WTC11 (cell line): ENCODE results near the gene ATL1.

Experiments
- CBFB ChIP-seq: sonication (generic); formaldehyde crosslinking; IDR thresholded peaks from 2 replicates; pipeline ENCODE4 v1.8.1; 2022; ENCODE audit warnings: mild to moderate bottlenecking, low read depth, missing genetic modification reagents
- CTCF ChIP-seq: fragments of 200-600 bp; IDR thresholded peaks from 2 replicates; pipeline ENCODE4 v1.8.0; 2022; ENCODE audit warnings: antibody characterized with exemption
- FOXP1 ChIP-seq: sonication (generic); formaldehyde crosslinking; IDR thresholded peaks from 2 replicates; pipeline ENCODE4 v1.8.0; 2022; ENCODE audit warnings: missing genetic modification reagents, mild to moderate bottlenecking, moderate library complexity, borderline replicate concordance
- GABPB1 ChIP-seq: sonication (generic); formaldehyde crosslinking; IDR thresholded peaks from 2 replicates; pipeline ENCODE4 v1.8.1; 2023; ENCODE audit warnings: mild to moderate bottlenecking, missing genetic modification reagents
- NR1H2 ChIP-seq: sonication (generic); formaldehyde crosslinking; IDR thresholded peaks from 2 replicates; pipeline ENCODE4 v1.9.0; 2021; ENCODE audit warnings: mild to moderate bottlenecking, moderate library complexity, missing genetic modification reagents
- SMAD4 ChIP-seq: sonication (generic); formaldehyde crosslinking; IDR thresholded peaks from 2 replicates; pipeline ENCODE4 v1.8.0; 2022; ENCODE audit warnings: mild to moderate bottlenecking, missing genetic modification reagents
- SP1 ChIP-seq: sonication (generic); formaldehyde crosslinking; conservative IDR thresholded peaks from 2 replicates; pipeline ENCODE4 v1.8.1; 2022; ENCODE audit warnings: missing genetic modification reagents
- ZNF121 ChIP-seq: sonication (generic); formaldehyde crosslinking; IDR thresholded peaks from 2 replicates; pipeline ENCODE4 v1.8.0; 2023; ENCODE audit warnings: missing genetic modification reagents

DNA sequence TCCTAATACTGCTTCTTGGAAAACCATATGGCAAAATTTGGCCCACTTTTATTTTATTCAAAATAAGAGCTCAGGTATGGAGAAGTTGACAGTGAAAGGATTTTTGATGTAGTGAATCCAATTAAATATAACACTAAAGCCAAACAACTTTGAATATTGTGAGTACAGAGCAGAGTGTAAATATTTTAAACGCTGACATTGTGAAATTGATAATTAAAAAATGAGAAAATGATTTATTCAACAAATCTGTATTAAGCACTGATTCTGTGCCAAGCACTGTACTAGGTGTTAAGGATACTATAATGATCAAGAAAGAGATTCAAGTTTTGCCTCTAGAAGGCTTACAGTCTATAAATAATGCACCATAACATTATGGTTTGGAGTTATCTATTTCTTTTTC is 50.5 kb downstream of the ATL1 start:
- TF ChIP-seq GABPB1 (CRISPR knock-in tag) (no peak), SP1 (CRISPR knock-in tag) (no peak), FOXP1 (CRISPR knock-in tag) (no peak), ZNF121 (no peak), NR1H2 (CRISPR knock-in tag) (no peak), SMAD4 (CRISPR knock-in tag) (no peak), CBFB (CRISPR knock-in tag) (no peak), CTCF (no peak)
